Neural cell (in vitro differentiated cells): ENCODE measurements around the gene SV2A. TPM values are rescaled to one million over a fixed set of nuclear protein-coding genes. Genes with fewer than 3 reads are reported as not detected.

Source experiments
- H2AFZ ChIP-seq: fragments of 200-600, 300-800 bp; sonication (generic), shearing (Covaris generic); 2 replicates; pipeline ENCODE4 v1.6.0; 2014; ENCODE audit warnings: low read depth, mild to moderate bottlenecking, antibody characterized with exemption, low read length, moderate library complexity
- H3F3A ChIP-seq: fragments of 200-600 bp; shearing (Covaris generic); 2 replicates; pipeline ENCODE4 v1.6.1; 2016; ENCODE audit warnings: mild to moderate bottlenecking, moderate library complexity, mixed read lengths, antibody characterized with exemption, low read length; ENCODE audit not compliant: insufficient read depth, poor library complexity, severe bottlenecking
- H3K27ac ChIP-seq: fragments of 200-600, 300-800 bp; sonication (generic), shearing (Covaris generic); 2 replicates; pipeline ENCODE4 v1.5.1; 2014; ENCODE audit warnings: mild to moderate bottlenecking, low read length, moderate library complexity
- H3K27me3 ChIP-seq: fragments of 300-800, 200-600 bp; sonication (generic), shearing (Covaris generic); 2 replicates; pipeline ENCODE4 v1.6.0; 2014; ENCODE audit warnings: mild to moderate bottlenecking, low read depth, low read length, moderate library complexity; ENCODE audit not compliant: insufficient read depth
- H3K36me3 ChIP-seq: fragments of 300-800, 200-600 bp; sonication (generic), shearing (Covaris generic); 2 replicates; pipeline ENCODE4 v1.5.1; 2014; ENCODE audit warnings: mild to moderate bottlenecking, antibody characterized with exemption, low read length, moderate library complexity; ENCODE audit not compliant: insufficient read depth
- H3K4me2 ChIP-seq: fragments of 300-800, 200-600 bp; sonication (generic), shearing (Covaris generic); 2 replicates; pipeline ENCODE4 v1.6.0; 2014; ENCODE audit warnings: mild to moderate bottlenecking, low read length
- H3K4me3 ChIP-seq: fragments of 300-800, 200-600 bp; sonication (generic), shearing (Covaris generic); 2 replicates; pipeline ENCODE4 v1.5.1; 2014; ENCODE audit warnings: mild to moderate bottlenecking, low read length, moderate library complexity
- H3K79me2 ChIP-seq: fragments of 200-600 bp; shearing (Covaris generic); replicated peaks from 2 replicates; pipeline ENCODE4 v1.6.0; 2014; ENCODE audit warnings: mild to moderate bottlenecking, low read length, moderate library complexity; ENCODE audit not compliant: insufficient read depth
- H3K9ac ChIP-seq: fragments of 300-800, 200-600 bp; sonication (generic), shearing (Covaris generic); 2 replicates; pipeline ENCODE4 v1.6.1; 2016; ENCODE audit warnings: mild to moderate bottlenecking, low read length, mixed read lengths
- H3K9me2 ChIP-seq: fragments of 200-600 bp; shearing (Covaris generic); 2 replicates; pipeline ENCODE4 v1.6.1; 2016; ENCODE audit warnings: mild to moderate bottlenecking, low read length, mixed read lengths; ENCODE audit not compliant: insufficient read depth
- H3K9me3 ChIP-seq: fragments of 200-600, 300-800 bp; sonication (generic), shearing (Covaris generic); 2 replicates; pipeline ENCODE4 v1.6.1; 2016; ENCODE audit warnings: mild to moderate bottlenecking, mixed run types, low read length, moderate library complexity, mixed read lengths
- H4K20me1 ChIP-seq: fragments of 200-600 bp; shearing (Covaris generic); 2 replicates; pipeline ENCODE4 v1.6.1; 2016; ENCODE audit warnings: mild to moderate bottlenecking, mixed run types; ENCODE audit not compliant: insufficient read depth
- CTCF ChIP-seq: fragments of 450-650 bp; IDR thresholded peaks from 2 replicates; pipeline ENCODE4 v1.5.1; 2014; ENCODE audit warnings: antibody characterized with exemption, mild to moderate bottlenecking, moderate library complexity; ENCODE audit not compliant: poor library complexity, severe bottlenecking
- EP300 ChIP-seq: fragments of 450-650 bp; conservative IDR thresholded peaks from 2 replicates; pipeline ENCODE4 v1.6.1; 2014; ENCODE audit warnings: antibody characterized with exemption, mild to moderate bottlenecking, moderate library complexity; ENCODE audit not compliant: poor library complexity, severe bottlenecking
- EZH2 ChIP-seq: fragments of 200-600, 300-800 bp; shearing (Covaris generic), sonication (generic); IDR thresholded peaks from 2 replicates; pipeline ENCODE4 v1.6.1; 2014; ENCODE audit warnings: antibody characterized with exemption, low read length, borderline replicate concordance, mild to moderate bottlenecking; ENCODE audit not compliant: insufficient read depth, poor library complexity, severe bottlenecking
- MXI1 ChIP-seq: fragments of 450-650 bp; conservative IDR thresholded peaks from 2 replicates; pipeline ENCODE4 v1.6.1; 2014; ENCODE audit warnings: antibody characterized with exemption, mild to moderate bottlenecking; ENCODE audit not compliant: poor library complexity, severe bottlenecking
- POLR2AphosphoS5 ChIP-seq: IDR thresholded peaks from 2 replicates; pipeline ENCODE4 v1.6.1; 2012
- RAD21 ChIP-seq: fragments of 450-650 bp; conservative IDR thresholded peaks from 2 replicates; pipeline ENCODE4 v1.6.1; 2014; ENCODE audit warnings: antibody characterized with exemption, mild to moderate bottlenecking, moderate library complexity
- REST ChIP-seq: IDR thresholded peaks from 2 replicates; pipeline ENCODE4 v1.6.1; 2012; ENCODE audit warnings: borderline replicate concordance
- SMC3 ChIP-seq: fragments of 450-650 bp; conservative IDR thresholded peaks from 2 replicates; pipeline ENCODE4 v1.6.1; 2014; ENCODE audit warnings: antibody characterized with exemption, mild to moderate bottlenecking, moderate library complexity; ENCODE audit not compliant: poor library complexity
- TAF1 ChIP-seq: IDR thresholded peaks from 2 replicates; pipeline ENCODE4 v1.6.1; 2012; ENCODE audit warnings: low read depth
- polyA plus RNA-seq: library from polyadenylated mRNA; depleted of rRNA; stranded (reverse); fragments of >200 nt; gene quantifications from 2 replicates; pipeline ENCODE4 v1.2.3, GENCODE V29; 2014

The SV2A gene
- polyA plus RNA-seq, 1 donor from 2014 or later = 78.1 TPM

GRCh38 chr1:149966405-149966804 lies 48.8 kb upstream of the SV2A start:
- H3K36me3 ChIP-seq = no peaks in the 10 kb centered on the region

GRCh38 chr1:149965440-149965839 lies 47.8 kb upstream of the SV2A start:
- TF ChIP-seq POLR2AphosphoS5 = no peak
- TF ChIP-seq EZH2 = no peak
- no peak for TF ChIP-seq MXI1
- Histone ChIP-seq H3K9ac (no peak overlapping the region), H3K27me3 (no peaks in the 10 kb centered on the region), H2AFZ (no peak overlapping the region), H3K4me2 (no peak overlapping the region), H3F3A (no peaks in the 10 kb centered on the region), H3K9me2 (no peaks in the 10 kb centered on the region), H3K27ac (no peak overlapping the region), H3K4me3 (no peak overlapping the region), H4K20me1 (no peaks in the 10 kb centered on the region), H3K9me3 (no peaks in the 10 kb centered on the region), H3K79me2 (no peaks in the 10 kb centered on the region), H3K36me3 (no peaks in the 10 kb centered on the region)

More at GRCh38 chr1:149966405-149966804, 48.8 kb upstream of the SV2A start:
- TF ChIP-seq POLR2AphosphoS5 (no peak), RAD21 (no peak), EZH2 (no peak), TAF1 (no peak), EP300 (no peak), SMC3 (no peak)
- Histone ChIP-seq H3K9me2 (no peaks in the 10 kb centered on the region), H3K9ac (no peak overlapping the region), H3F3A (no peaks in the 10 kb centered on the region), H2AFZ (no peak overlapping the region), H3K4me2 (no peak overlapping the region), H3K27ac (no peak overlapping the region), H4K20me1 (no peaks in the 10 kb centered on the region), H3K27me3 (no peaks in the 10 kb centered on the region), H3K9me3 (no peaks in the 10 kb centered on the region), H3K79me2 (no peaks in the 10 kb centered on the region), H3K4me3 (no peak overlapping the region)

GRCh38 chr1:149963358-149963757 lies 45.7 kb upstream of the SV2A start:
- H3K9me3 ChIP-seq = no peaks in the 10 kb centered on the region
- no peak overlapping the region for H3K4me3 ChIP-seq
- H3K4me2 ChIP-seq = no peak overlapping the region
- TF ChIP-seq EZH2 = no peak
- TF ChIP-seq CTCF = no peak
- TF ChIP-seq POLR2AphosphoS5 = no peak
- no peak for TF ChIP-seq EP300
- TF ChIP-seq SMC3 = no peak
- TF ChIP-seq RAD21 = no peak
- TF ChIP-seq REST = no peak
- TF ChIP-seq TAF1 = no peak
- TF ChIP-seq MXI1 = no peak
- no peak overlapping the region for H3K27ac ChIP-seq
- no peaks in the 10 kb centered on the region for H3K36me3 ChIP-seq
- no peaks in the 10 kb centered on the region for H4K20me1 ChIP-seq
- H2AFZ ChIP-seq = no peak overlapping the region
- H3F3A ChIP-seq = no peaks in the 10 kb centered on the region
- no peaks in the 10 kb centered on the region for H3K9me2 ChIP-seq
- no peaks in the 10 kb centered on the region for H3K79me2 ChIP-seq
- no peak overlapping the region for H3K9ac ChIP-seq
- H3K27me3 ChIP-seq = no peaks in the 10 kb centered on the region
